Measurements from ENCODE around the gene CAND2.

DNA sequence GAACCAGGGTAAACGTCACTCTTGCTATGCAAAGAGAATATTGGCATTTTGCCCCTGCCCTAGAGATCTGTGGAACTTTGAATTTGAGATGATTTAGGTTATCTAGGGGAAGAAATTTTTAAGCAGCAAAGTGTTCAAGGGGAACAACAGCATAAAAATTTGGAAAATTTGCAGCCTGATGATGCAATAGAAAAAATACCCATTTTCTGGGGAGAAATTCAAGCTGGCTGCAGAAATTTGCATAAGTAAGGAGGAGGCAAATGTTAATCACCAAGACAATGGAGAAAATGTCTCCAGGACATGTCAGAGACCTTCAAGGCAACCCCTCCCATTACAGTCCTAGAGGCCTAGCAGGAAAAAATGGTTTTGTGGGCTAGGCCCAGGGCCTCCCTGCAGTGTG lies 49.3 kb downstream of the CAND2 start:
- no peak for TF ChIP-seq NFIC (IDR thresholded peaks at IDR 0.05)
- TF ChIP-seq EP300 (IDR thresholded peaks at IDR 0.05; ENCODE audit: borderline replicate concordance): no peak
- no peak for TF ChIP-seq ZBTB7A (IDR thresholded peaks at IDR 0.05; ENCODE audit: low read depth)
- TF ChIP-seq TAF1 (IDR thresholded peaks at IDR 0.05; ENCODE audit: low read depth): no peak
- TF ChIP-seq, protein P1, sequence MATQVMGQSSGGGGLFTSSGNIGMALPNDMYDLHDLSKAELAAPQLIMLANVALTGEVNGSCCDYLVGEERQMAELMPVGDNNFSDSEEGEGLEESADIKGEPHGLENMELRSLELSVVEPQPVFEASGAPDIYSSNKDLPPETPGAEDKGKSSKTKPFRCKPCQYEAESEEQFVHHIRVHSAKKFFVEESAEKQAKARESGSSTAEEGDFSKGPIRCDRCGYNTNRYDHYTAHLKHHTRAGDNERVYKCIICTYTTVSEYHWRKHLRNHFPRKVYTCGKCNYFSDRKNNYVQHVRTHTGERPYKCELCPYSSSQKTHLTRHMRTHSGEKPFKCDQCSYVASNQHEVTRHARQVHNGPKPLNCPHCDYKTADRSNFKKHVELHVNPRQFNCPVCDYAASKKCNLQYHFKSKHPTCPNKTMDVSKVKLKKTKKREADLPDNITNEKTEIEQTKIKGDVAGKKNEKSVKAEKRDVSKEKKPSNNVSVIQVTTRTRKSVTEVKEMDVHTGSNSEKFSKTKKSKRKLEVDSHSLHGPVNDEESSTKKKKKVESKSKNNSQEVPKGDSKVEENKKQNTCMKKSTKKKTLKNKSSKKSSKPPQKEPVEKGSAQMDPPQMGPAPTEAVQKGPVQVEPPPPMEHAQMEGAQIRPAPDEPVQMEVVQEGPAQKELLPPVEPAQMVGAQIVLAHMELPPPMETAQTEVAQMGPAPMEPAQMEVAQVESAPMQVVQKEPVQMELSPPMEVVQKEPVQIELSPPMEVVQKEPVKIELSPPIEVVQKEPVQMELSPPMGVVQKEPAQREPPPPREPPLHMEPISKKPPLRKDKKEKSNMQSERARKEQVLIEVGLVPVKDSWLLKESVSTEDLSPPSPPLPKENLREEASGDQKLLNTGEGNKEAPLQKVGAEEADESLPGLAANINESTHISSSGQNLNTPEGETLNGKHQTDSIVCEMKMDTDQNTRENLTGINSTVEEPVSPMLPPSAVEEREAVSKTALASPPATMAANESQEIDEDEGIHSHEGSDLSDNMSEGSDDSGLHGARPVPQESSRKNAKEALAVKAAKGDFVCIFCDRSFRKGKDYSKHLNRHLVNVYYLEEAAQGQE (IDR thresholded peaks at IDR 0.05; ENCODE audit: low read depth): no peak
- TF ChIP-seq EGR1 (IDR thresholded peaks at IDR 0.05): no peak
- TF ChIP-seq RAD21 (IDR thresholded peaks at IDR 0.05; ENCODE audit: low read depth): no peak
- no peak for TF ChIP-seq USF1 (IDR thresholded peaks at IDR 0.05)
